ENCODE data around the gene FBXO41.

GRCh38 chr2:73255907-73256617 lies 28.2 kb downstream of the FBXO41 start:
- TF ChIP-seq CTCF (IDR thresholded peaks at IDR 0.05): no peak
- no peak for TF ChIP-seq POLR2AphosphoS5 (IDR thresholded peaks at IDR 0.05)

Data from breast epithelium (tissue), 3 donors.